Upper lobe of left lung (tissue), 6 donors: Measurements from ENCODE around the gene CIPC. TPM values are rescaled to one million over a fixed set of nuclear protein-coding genes. Genes with fewer than 3 reads are reported as not detected.

Experiments used
- ATAC-seq, 2 donors: fragments of 200-7000 bp; cut with Tn5 transposase; one replicate each; pipeline ENCODE4 v1.9.1; 2022; ENCODE audit warnings: mild to moderate bottlenecking in 2 of 2, moderate library complexity in 2 of 2; ENCODE audit not compliant: low FRiP score in 2 of 2
- DNase-seq, 2 donors: peaks; one replicate each; pipeline ENCODE4 v3.0.0-alpha.2; 2019 to 2020
- H3K27ac ChIP-seq, 4 donors: fragments of 200-600 bp; sonication (generic); one replicate each; pipeline ENCODE4 v1.5.1; 2016 to 2019
- H3K27me3 ChIP-seq, 4 donors: fragments of 200-600 bp; sonication (generic); one replicate each; pipeline ENCODE4 v1.5.1; 2017 to 2019
- H3K36me3 ChIP-seq, 4 donors: fragments of 200-600 bp; sonication (generic); one replicate each; pipeline ENCODE4 v1.5.1; 2016 to 2019
- H3K4me1 ChIP-seq, 4 donors: fragments of 200-600 bp; sonication (generic); one replicate each; pipeline ENCODE4 v1.5.1; 2018 to 2019
- H3K4me3 ChIP-seq, 4 donors: fragments of 200-600 bp; sonication (generic); one replicate each; pipeline ENCODE4 v1.5.1; 2017 to 2019; ENCODE audit warnings: mild to moderate bottlenecking in 2 of 4, moderate library complexity in 1 of 4
- H3K9me3 ChIP-seq, 4 donors: fragments of 200-600 bp; sonication (generic); one replicate each; pipeline ENCODE4 v1.5.1; 2018 to 2019
- EP300 ChIP-seq, 4 donors: sonication (generic); formaldehyde crosslinking; IDR thresholded peaks; one replicate each; pipeline ENCODE4 v1.5.1; 2017; ENCODE audit warnings: antibody characterized with exemption in 4 of 4, control low read depth in 2 of 4
- POLR2A ChIP-seq, 4 donors: fragments of 450-650 bp; IDR thresholded peaks; one replicate each; pipeline ENCODE4 v1.5.1; 2016 to 2017; ENCODE audit warnings: antibody characterized with exemption in 4 of 4, mild to moderate bottlenecking in 2 of 4
- POLR2AphosphoS5 ChIP-seq, 2 donors: sonication (generic); formaldehyde crosslinking; IDR thresholded peaks; one replicate each; pipeline ENCODE4 v1.5.1; 2017; ENCODE audit warnings: antibody characterized with exemption in 2 of 2
- WGBS, 2 donors: methylation state at CpG; one replicate each; pipeline ENCODE4 v1.1.5; 2017 to 2018; 5-methylcytosine and 5-hydroxymethylcytosine counted together
- total RNA-seq, 6 donors: library from RNA; depleted of rRNA in 4 of 6; stranded (reverse); fragments of >200 nt in 4 of 6; gene quantifications; one replicate each; pipeline versions ENCODE4 v1.1.0 to v1.2.1, GENCODE V29; 2016 to 2021
- TF ChIP-seq, protein P1 (sequence below), 6 experiments: fragments of 450-650 bp in 4 of 6; fragments of 200-600 bp in 2 of 6; sonication (generic) in 2 of 6; IDR thresholded peaks; one replicate each; pipeline ENCODE4 v1.5.1; 2016 to 2019; ENCODE audit warnings: antibody characterized with exemption in 6 of 6
- donor health status: DM: no; HTN: no; CAD: no; lungs with moderate emphysema.
- donor health status: DM: no; HTN: yes; CAD: no; lungs with severe emphysema.

Gene CIPC
- total RNA-seq, 6 donors from 2014 or later, result 25.1 to 42.4 (median 32.7) TPM

- Histone ChIP-seq H3K4me1 (peaks cover 7 to 26% (median 18%) of the 10 kb centered on the region in 4 donors), H3K9me3 (no peaks in the 10 kb centered on the region), H3K27ac (no peak overlapping the region), H3K36me3 (no peaks in the 10 kb centered on the region), H3K27me3 (no peaks in the 10 kb centered on the region), H3K4me3 (no peak overlapping the region)
- no peak for DNase-seq
- TF ChIP-seq POLR2AphosphoS5 (IDR thresholded peaks at IDR 0.05) (no peak), POLR2A (IDR thresholded peaks at IDR 0.05) (no peak)
- TF ChIP-seq, protein P1, sequence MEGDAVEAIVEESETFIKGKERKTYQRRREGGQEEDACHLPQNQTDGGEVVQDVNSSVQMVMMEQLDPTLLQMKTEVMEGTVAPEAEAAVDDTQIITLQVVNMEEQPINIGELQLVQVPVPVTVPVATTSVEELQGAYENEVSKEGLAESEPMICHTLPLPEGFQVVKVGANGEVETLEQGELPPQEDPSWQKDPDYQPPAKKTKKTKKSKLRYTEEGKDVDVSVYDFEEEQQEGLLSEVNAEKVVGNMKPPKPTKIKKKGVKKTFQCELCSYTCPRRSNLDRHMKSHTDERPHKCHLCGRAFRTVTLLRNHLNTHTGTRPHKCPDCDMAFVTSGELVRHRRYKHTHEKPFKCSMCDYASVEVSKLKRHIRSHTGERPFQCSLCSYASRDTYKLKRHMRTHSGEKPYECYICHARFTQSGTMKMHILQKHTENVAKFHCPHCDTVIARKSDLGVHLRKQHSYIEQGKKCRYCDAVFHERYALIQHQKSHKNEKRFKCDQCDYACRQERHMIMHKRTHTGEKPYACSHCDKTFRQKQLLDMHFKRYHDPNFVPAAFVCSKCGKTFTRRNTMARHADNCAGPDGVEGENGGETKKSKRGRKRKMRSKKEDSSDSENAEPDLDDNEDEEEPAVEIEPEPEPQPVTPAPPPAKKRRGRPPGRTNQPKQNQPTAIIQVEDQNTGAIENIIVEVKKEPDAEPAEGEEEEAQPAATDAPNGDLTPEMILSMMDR (IDR thresholded peaks at IDR 0.05), result no peak
- ATAC-seq, result no peak
- 81 to 82% methylated on average over 4 to 8 of the region's 8 CpGs for WGBS, 2 donors
Observed at GRCh38 chr14:77064521-77065178, 33.4 kb upstream of the CIPC start.

DNA sequence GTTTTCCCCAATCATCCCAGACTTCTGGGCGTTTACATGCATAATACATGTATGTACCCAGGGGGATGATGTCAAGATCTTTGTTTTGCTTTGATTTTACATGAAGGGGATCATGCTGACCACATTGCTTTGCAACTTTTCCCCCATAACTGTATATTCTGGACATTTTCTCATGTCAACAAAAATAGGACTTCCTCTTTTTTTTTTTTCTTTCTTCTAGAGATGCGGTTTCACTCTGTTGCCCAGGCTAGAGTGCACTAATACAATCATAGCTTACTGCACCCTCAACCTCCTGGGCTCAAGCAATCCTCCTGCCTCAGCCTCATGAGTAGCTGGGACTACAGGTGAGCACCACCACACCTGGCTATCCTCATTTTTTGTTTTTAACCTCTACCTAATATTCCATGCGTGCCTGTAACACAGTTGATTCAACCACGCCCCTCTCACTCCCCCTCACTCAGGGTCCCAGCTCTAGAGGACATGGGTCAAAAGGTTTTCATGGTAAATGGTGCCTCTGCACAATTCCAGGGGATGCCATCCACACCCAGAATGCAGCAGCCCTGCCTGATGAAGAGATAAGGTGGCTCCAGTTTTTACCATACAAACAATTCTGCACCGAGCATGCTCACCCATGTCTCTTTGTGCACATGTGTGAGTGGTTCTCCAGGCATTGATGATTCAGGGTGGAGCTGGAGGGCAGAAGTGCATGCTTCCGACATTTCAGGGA lies 32.0 kb upstream of the CIPC start:
- H3K27me3 ChIP-seq, result no peaks in the 10 kb centered on the region
- no peak overlapping the region for H3K4me3 ChIP-seq
- TF ChIP-seq, protein P1 (IDR thresholded peaks at IDR 0.05), result no peak
- TF ChIP-seq POLR2AphosphoS5 (IDR thresholded peaks at IDR 0.05), result no peak
- TF ChIP-seq POLR2A (IDR thresholded peaks at IDR 0.05), result no peak
- no peak for TF ChIP-seq EP300 (IDR thresholded peaks at IDR 0.05)
- H3K36me3 ChIP-seq, result no peaks in the 10 kb centered on the region
- ATAC-seq (no peak), DNase-seq (no peak)
- H3K9me3 ChIP-seq, result no peaks in the 10 kb centered on the region
- 75 to 85% methylated on average over 6 of the region's 6 CpGs for WGBS, 2 donors
- H3K27ac ChIP-seq, result no peak overlapping the region
- H3K4me1 ChIP-seq, result peaks cover 13 to 37% (median 25%) of the 10 kb centered on the region in 4 donors

DNA sequence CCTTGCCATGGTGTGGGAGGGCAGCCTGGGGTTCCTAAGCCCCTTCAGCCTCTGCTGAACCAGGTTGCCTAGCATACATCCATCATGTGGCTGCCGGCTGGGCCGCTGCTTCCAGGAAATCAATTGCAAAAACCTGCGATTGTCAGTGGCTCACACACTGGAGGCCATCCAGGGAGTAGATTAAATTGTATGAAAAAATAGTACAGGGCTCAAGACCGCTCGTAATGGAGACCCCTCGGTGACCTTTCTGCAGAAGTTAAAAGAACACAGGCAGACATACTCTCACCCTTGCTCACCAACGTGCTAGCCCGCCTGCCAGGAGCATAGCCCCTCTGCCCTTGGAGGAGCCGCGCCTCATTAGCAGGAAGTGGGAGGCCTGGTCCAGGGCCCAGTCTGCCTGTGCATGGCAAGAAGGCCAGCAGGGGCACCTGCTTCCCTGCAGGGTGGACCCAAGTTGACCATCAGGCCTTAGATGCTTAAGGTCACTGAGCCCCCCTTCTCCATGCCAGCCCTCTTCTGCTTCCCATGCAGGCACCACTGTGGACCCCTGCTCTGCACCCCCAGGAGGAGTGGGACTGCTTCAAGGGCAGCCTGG lies 31.4 kb upstream of the CIPC start:
- H3K27ac ChIP-seq, result no peak overlapping the region
- 45 to 61% methylated on average over 9 to 10 of the region's 10 CpGs for WGBS, 2 donors
- ATAC-seq (no peak), DNase-seq (no peak)
- peaks cover 13 to 39% (median 27%) of the 10 kb centered on the region in 4 donors for H3K4me1 ChIP-seq
- no peaks in the 10 kb centered on the region for H3K36me3 ChIP-seq
- H3K27me3 ChIP-seq, result no peaks in the 10 kb centered on the region
- TF ChIP-seq EP300 (IDR thresholded peaks at IDR 0.05) (no peak), POLR2A (IDR thresholded peaks at IDR 0.05) (no peak), POLR2AphosphoS5 (IDR thresholded peaks at IDR 0.05) (no peak)
- TF ChIP-seq, protein P1 (IDR thresholded peaks at IDR 0.05), result no peak
- H3K9me3 ChIP-seq, result no peaks in the 10 kb centered on the region
- no peak overlapping the region for H3K4me3 ChIP-seq

DNA sequence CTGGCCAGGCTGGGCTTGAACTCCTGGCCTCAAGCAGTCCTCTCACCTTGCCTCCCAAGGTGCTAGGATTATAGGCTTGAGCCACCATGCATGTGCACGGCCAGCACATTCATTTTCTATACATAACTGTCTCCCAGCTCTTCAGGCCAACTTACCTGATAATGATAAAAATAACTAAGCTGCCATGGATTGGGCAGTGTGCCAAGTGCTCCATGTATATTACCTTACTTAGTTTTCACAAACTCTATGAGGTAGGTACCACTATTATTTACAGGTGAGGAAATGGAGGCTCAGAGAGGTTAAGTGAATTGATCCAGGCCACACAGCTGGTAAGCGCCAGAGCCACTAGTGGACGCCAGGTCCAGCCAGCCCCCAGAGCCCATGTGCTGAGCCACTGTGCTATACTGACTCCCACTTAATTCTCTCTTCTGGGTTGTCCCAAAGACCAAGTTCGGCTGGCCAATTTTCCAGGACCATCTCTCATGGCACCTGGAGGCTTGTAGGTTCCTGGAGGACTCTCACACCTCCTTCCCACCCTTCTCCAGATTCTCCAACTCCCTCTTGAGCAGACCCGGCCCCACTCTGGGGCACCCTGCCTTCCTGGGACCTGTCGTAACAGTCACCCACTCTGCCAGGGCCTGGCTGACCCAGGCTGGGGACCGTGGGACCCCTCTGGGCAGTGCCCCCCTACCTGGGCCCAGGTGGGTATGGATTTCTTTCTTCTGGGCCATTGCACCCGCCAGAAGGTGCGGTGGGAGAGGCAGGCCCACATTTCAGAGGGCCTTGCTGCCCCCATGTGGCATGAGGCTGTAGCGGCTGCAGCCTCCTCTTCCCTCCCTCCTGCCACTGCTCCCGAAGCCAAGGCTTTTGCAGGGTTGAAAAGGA lies 30.2 kb upstream of the CIPC start:
- TF ChIP-seq POLR2AphosphoS5 (IDR thresholded peaks at IDR 0.05), result no peak
- TF ChIP-seq EP300 (IDR thresholded peaks at IDR 0.05), result no peak
- TF ChIP-seq, protein P1 (IDR thresholded peaks at IDR 0.05), result peak; percentile 80 to 92 (median 90)
- no peaks in the 10 kb centered on the region for H3K9me3 ChIP-seq
- 47 to 50% methylated on average over 11 of the region's 11 CpGs for WGBS, 2 donors
- peak; percentile 73 for DNase-seq
- no peaks in the 10 kb centered on the region for H3K27me3 ChIP-seq
- H3K27ac ChIP-seq, result peak overlapping the region in 1 of 4 donors; percentile 53
- peak; percentile 73 to 87 for ATAC-seq
- no peaks in the 10 kb centered on the region for H3K36me3 ChIP-seq
- no peak overlapping the region for H3K4me3 ChIP-seq
- peaks cover 21 to 45% (median 30%) of the 10 kb centered on the region in 4 donors for H3K4me1 ChIP-seq
